GM12878 (cell line): Measurements from ENCODE around the gene RYR2. TPM values are rescaled to one million over a fixed set of nuclear protein-coding genes. Genes with fewer than 3 reads are reported as not detected.

Experiments used
- ATAC-seq: fragments of 200-7000 bp; cut with Tn5 transposase; 3 replicates; pipeline ENCODE4 v1.9.1; 2020; ENCODE audit warnings: mild to moderate bottlenecking, moderate library complexity
- BruUV-seq: library from RNA; stranded (reverse); fragments of 400-500 nt; replicated peaks from 2 replicates; lab custom pipeline; 2021; lab: Mats Ljungman, UMichigan
- CTCF ChIA-PET: fragments of 300-600 bp; sonication (Branson Sonifier 250); formaldehyde crosslinking; extraction: SDS; loops from one replicate; lab custom pipeline; 2021; ENCODE audit warnings: inconsistent platforms; lab: Yijun Ruan, JAX
- POLR2A ChIA-PET: fragments of 350-600 bp; formaldehyde crosslinking; extraction: SDS; loops from one replicate; lab custom pipeline; 2021; ENCODE audit warnings: inconsistent platforms; lab: Charles Lee
- RAD21 ChIA-PET: fragments of 300-600 bp; sonication (Branson Sonifier 250); formaldehyde crosslinking; loops from one replicate; lab custom pipeline; 2023; ENCODE audit warnings: antibody characterized with exemption; ENCODE audit not compliant: unreplicated experiment; lab: Charles Lee
- SMC1A ChIA-PET: fragments of 300-600 bp; sonication (Branson Sonifier 250); formaldehyde crosslinking; loops from one replicate; lab custom pipeline; 2023; ENCODE audit not compliant: unreplicated experiment, uncharacterized antibody; lab: Charles Lee
- DNase-seq: peaks from one replicate; pipeline ENCODE4 v3.0.0-alpha.2; 2011; ENCODE audit warnings: low read depth, low spot score
- FAIRE-seq: peaks from 3 replicates; lab custom pipeline; 2011; peaks lifted over from hg19 to GRCh38; lab: Jason Lieb, UNC
- H2AFZ ChIP-seq: 2 replicates; pipeline ENCODE4 v1.6.0; 2011; ENCODE audit warnings: low read depth, low read length, control low read depth; ENCODE audit not compliant: control insufficient read depth
- H3K27ac ChIP-seq: 2 replicates; pipeline ENCODE4 v1.5.1; 2011; ENCODE audit warnings: control low read depth; ENCODE audit not compliant: control insufficient read depth, insufficient read depth
- H3K27me3 ChIP-seq, 2 experiments: replicated peaks in 1 of 2; 2 replicates each; pipeline versions ENCODE4 v1.6.0 to v1.6.1; 2011; ENCODE audit warnings: low read length in 1 of 2; ENCODE audit not compliant: control insufficient read depth in 2 of 2, insufficient read depth in 2 of 2
- H3K36me3 ChIP-seq, 2 experiments: 2 replicates each; pipeline ENCODE4 v1.5.1; 2011; ENCODE audit warnings: low read length in 1 of 2; ENCODE audit not compliant: control insufficient read depth in 2 of 2, insufficient read depth in 2 of 2
- H3K4me1 ChIP-seq: 2 replicates; pipeline ENCODE4 v1.6.1; 2011; ENCODE audit warnings: mild to moderate bottlenecking, low read length, moderate library complexity, mixed read lengths; ENCODE audit not compliant: control insufficient read depth, insufficient read depth
- H3K4me2 ChIP-seq: 2 replicates; pipeline ENCODE4 v1.6.0; 2011; ENCODE audit warnings: control low read depth; ENCODE audit not compliant: control insufficient read depth, insufficient read depth
- H3K4me3 ChIP-seq: fragments of 200-600 bp; sonication (generic); 2 replicates; pipeline ENCODE4 v1.5.1; 2016
- H3K79me2 ChIP-seq: 2 replicates; pipeline ENCODE4 v1.6.0; 2011; ENCODE audit warnings: low read length; ENCODE audit not compliant: control insufficient read depth, insufficient read depth
- H3K9ac ChIP-seq: 2 replicates; pipeline ENCODE4 v1.8.0; 2011; ENCODE audit warnings: low read length, control low read depth, mixed read lengths; ENCODE audit not compliant: control insufficient read depth, insufficient read depth
- H3K9me3 ChIP-seq: replicated peaks from 3 replicates; pipeline ENCODE4 v1.5.1; 2011; ENCODE audit warnings: mild to moderate bottlenecking, low read length; ENCODE audit not compliant: control insufficient read depth, insufficient read depth
- H4K20me1 ChIP-seq: 2 replicates; pipeline ENCODE4 v1.6.0; 2011; ENCODE audit not compliant: control insufficient read depth, insufficient read depth
- BHLHE40 ChIP-seq, 2 experiments: fragments of 450-650 bp in 1 of 2; IDR thresholded peaks; 2 replicates each; pipeline ENCODE4 v1.6.1; 2011 to 2017; ENCODE audit warnings: low read depth in 2 of 2, borderline replicate concordance in 1 of 2, improper control_type of control experiment in 1 of 2, low read length in 1 of 2, mild to moderate bottlenecking in 1 of 2
- CREM ChIP-seq: IDR thresholded peaks from 2 replicates; pipeline ENCODE4 v1.6.1; 2014; ENCODE audit warnings: antibody characterized with exemption, low read depth
- E2F8 ChIP-seq: fragments of 450-650 bp; IDR thresholded peaks from 2 replicates; pipeline ENCODE4 v1.6.1; 2018; ENCODE audit warnings: mild to moderate bottlenecking, low read depth, moderate library complexity; ENCODE audit not compliant: partially characterized antibody
- FOXM1 ChIP-seq: IDR thresholded peaks from 2 replicates; pipeline ENCODE4 v1.6.1; 2012; ENCODE audit warnings: low read depth, mild to moderate bottlenecking, inconsistent platforms, low read length, moderate library complexity
- GATAD2B ChIP-seq: fragments of 450-650 bp; conservative IDR thresholded peaks from 2 replicates; pipeline ENCODE4 v1.6.1; 2017; ENCODE audit warnings: low read depth, mild to moderate bottlenecking, moderate library complexity
- REST ChIP-seq: IDR thresholded peaks from 2 replicates; pipeline ENCODE4 v1.6.1; 2012; ENCODE audit warnings: mild to moderate bottlenecking, low read depth, low read length
- SMAD1 ChIP-seq: fragments of 450-650 bp; IDR thresholded peaks from 2 replicates; pipeline ENCODE4 v1.6.1; 2018; ENCODE audit warnings: mild to moderate bottlenecking, low read depth; ENCODE audit not compliant: partially characterized antibody
- SREBF1 ChIP-seq: IDR thresholded peaks from 2 replicates; pipeline ENCODE4 v1.6.1; 2012; ENCODE audit warnings: mild to moderate bottlenecking, low read length
- TCF12 ChIP-seq: IDR thresholded peaks from 2 replicates; pipeline ENCODE4 v1.6.1; 2011; ENCODE audit warnings: low read depth, mild to moderate bottlenecking, low read length
- ZBTB40 ChIP-seq: fragments of 450-650 bp; IDR thresholded peaks from 2 replicates; pipeline ENCODE4 v1.6.1; 2016; ENCODE audit warnings: mild to moderate bottlenecking, moderate library complexity, borderline replicate concordance
- ZNF217 ChIP-seq: fragments of 450-650 bp; IDR thresholded peaks from 2 replicates; pipeline ENCODE4 v1.6.1; 2017; ENCODE audit warnings: antibody characterized with exemption, mild to moderate bottlenecking
- ZNF384 ChIP-seq: IDR thresholded peaks from 2 replicates; pipeline ENCODE4 v1.6.1; 2012; ENCODE audit warnings: low read depth, mild to moderate bottlenecking, low read length, improper control_type of control experiment, borderline replicate concordance
- ZNF622 ChIP-seq: fragments of 450-650 bp; IDR thresholded peaks from 2 replicates; pipeline ENCODE4 v1.6.1; 2017; ENCODE audit warnings: mild to moderate bottlenecking, inconsistent platforms
- WGBS: methylation state at CpG from one replicate; pipeline ENCODE4 v1.1.6; 2016; ENCODE audit warnings: low lambda C conversion rate; ENCODE audit not compliant: insufficient replicate concordance, insufficient coverage; ENCODE audit errors: missing lambda C conversion rate; 5-methylcytosine and 5-hydroxymethylcytosine counted together
- in situ Hi-C: fragments of 300-500 bp; cut with MboI; formaldehyde crosslinking; loops from 9 replicates; pipeline ENCODE4 v1.14.3; 2018; ENCODE audit warnings: mixed read lengths
- intact Hi-C: fragments of 100-400 bp; cut with micrococcal nuclease; formaldehyde crosslinking; loops from one replicate; pipeline ENCODE4 v1.14.2; 2022; ENCODE audit not compliant: unreplicated experiment
- polyA plus RNA-seq, 11 experiments: library from polyadenylated mRNA; depleted of rRNA in 4 of 11; unstranded in 6 of 11; stranded (reverse) in 5 of 11; fragments of >200 nt; fragmentation: Nextera tagmentation in 4 of 11; fragmentation: Illumina TruSeq in 1 of 11; extraction: Ambion mirVana in 4 of 11; extraction: Trizol in 1 of 11; gene quantifications; 1 replicate in 1 of 11; 2 replicates in 10 of 11; pipeline versions ENCODE4 v1.2.1 to v1.2.3, GENCODE V29; 2011 to 2016; ENCODE audit warnings: inconsistent platforms in 2 of 11, missing spikeins in 2 of 11, low read depth in 1 of 11
- total RNA-seq, 4 experiments: library from RNA; depleted of rRNA in 3 of 4; stranded (reverse); fragments of >200 nt in 3 of 4; fragmentation: Illumina TruSeq in 1 of 4; extraction: Trizol in 1 of 4; gene quantifications; 2 replicates each; pipeline versions ENCODE4 v1.2.1 to v1.2.3, GENCODE V29; 2013 to 2021

Gene RYR2
- total and polyA plus RNA-seq, 10 of the 15 experiments (the other 5 are each of a cell fraction or from before 2014, with no cell fraction given), result 0.01 to 0.04 TPM; not detected in 8

- TF ChIP-seq ZBTB40, result no peak
- TF ChIP-seq CREM, result no peak
- no peak for TF ChIP-seq ZNF622
- no peak for TF ChIP-seq ZNF217
- no peak for TF ChIP-seq GATAD2B
Measured at GRCh38 chr1:237852342-237852741, 810.4 kb downstream of the RYR2 start (continued).

- H3K9ac ChIP-seq, result no peak overlapping the region
- no peaks in the 10 kb centered on the region for H3K9me3 ChIP-seq
- ATAC-seq (no peak), FAIRE-seq (no peak), DNase-seq (no peak)
- SMC1A ChIA-PET, result interaction anchor here (1.1 kb wide), 1 partner anchor 12 kb away, joined by 3 read pairs; no protein-coding TSS in a partner anchor
- intact Hi-C loops (loop anchor here (10.0 kb wide), 1 partner anchor 63 kb away; no protein-coding TSS in a partner anchor), in situ Hi-C loops (no loop called here)
- H3K27me3 ChIP-seq, result no peaks in the 10 kb centered on the region; a peak in 1 of 4 replicates
- H3K4me1 ChIP-seq, result no peaks in the 10 kb centered on the region
- POLR2A ChIA-PET, result no interaction called here
- H3K4me3 ChIP-seq, result no peak overlapping the region
- RAD21 ChIA-PET, result no interaction called here
- no TSS peak for BruUV-seq
- no peaks in the 10 kb centered on the region for H3K36me3 ChIP-seq
- no peak overlapping the region for H2AFZ ChIP-seq
- no peaks in the 10 kb centered on the region for H4K20me1 ChIP-seq
- no peak overlapping the region for H3K27ac ChIP-seq
- CTCF ChIA-PET, result interaction anchor here (0.6 kb wide), 2 partner anchors 1424 to 1523 kb away, joined by 4 to 5 read pairs; no protein-coding TSS in a partner anchor
- no peak overlapping the region for H3K4me2 ChIP-seq
- WGBS, result 49% methylated on average over 7 of the region's 7 CpGs
- H3K79me2 ChIP-seq, result no peaks in the 10 kb centered on the region
- TF ChIP-seq TCF12, result no peak
- no peak for TF ChIP-seq E2F8
- no peak for TF ChIP-seq BHLHE40 (IDR thresholded peaks at IDR 0.05; ENCODE audit: borderline replicate concordance in 1 of 2, low read depth in 2 of 2, low read length in 1 of 2)
- TF ChIP-seq SREBF1, result no peak
- no peak for TF ChIP-seq ZNF384
- TF ChIP-seq REST, result no peak
- no peak for TF ChIP-seq SMAD1
- TF ChIP-seq CREM, result no peak
- no peak for TF ChIP-seq FOXM1
Measured at GRCh38 chr1:237857455-237857854, 815.5 kb downstream of the RYR2 start.
